Stimulated activated CD8-positive, alpha-beta memory T cell treated with anti-CD3 and anti-CD28 coated beads, Interleukin-4, amount 100 ng/mL, for 24 hours (primary cell): ENCODE data around the gene TMEM100.

Experiments used
- DNase-seq: peaks from one replicate; pipeline ENCODE4 v3.0.0-alpha.2; 2020; ENCODE audit warnings: low read depth

TMEM100 gene

DNA sequence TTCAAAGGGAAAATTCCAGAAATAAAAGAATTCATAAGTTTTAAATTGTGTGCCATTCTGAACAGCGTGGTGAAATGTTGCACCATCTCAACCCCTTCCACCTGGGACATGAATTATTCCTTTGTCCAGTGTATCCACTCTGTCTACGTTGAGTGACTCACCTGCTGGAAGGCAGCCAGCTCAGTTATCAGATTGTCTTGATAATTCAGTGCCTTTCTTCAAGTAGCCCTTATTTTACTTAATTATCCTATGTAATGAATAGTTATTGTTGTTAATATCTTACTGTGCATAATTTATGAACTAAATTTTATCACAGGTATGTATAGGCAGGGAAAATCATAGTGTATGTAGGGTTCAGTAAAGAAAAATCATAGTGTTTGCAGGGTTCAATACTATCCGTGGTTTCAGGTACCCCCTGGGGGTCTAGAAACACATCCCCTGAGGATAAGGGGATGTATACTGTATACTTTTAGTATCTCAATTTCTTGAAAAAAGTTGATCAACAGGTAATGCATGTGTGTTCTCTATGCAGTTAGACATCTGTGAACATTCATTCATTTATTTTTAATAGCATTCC is 20.5 kb upstream of the TMEM100 start:
- no peak for DNase-seq

DNA sequence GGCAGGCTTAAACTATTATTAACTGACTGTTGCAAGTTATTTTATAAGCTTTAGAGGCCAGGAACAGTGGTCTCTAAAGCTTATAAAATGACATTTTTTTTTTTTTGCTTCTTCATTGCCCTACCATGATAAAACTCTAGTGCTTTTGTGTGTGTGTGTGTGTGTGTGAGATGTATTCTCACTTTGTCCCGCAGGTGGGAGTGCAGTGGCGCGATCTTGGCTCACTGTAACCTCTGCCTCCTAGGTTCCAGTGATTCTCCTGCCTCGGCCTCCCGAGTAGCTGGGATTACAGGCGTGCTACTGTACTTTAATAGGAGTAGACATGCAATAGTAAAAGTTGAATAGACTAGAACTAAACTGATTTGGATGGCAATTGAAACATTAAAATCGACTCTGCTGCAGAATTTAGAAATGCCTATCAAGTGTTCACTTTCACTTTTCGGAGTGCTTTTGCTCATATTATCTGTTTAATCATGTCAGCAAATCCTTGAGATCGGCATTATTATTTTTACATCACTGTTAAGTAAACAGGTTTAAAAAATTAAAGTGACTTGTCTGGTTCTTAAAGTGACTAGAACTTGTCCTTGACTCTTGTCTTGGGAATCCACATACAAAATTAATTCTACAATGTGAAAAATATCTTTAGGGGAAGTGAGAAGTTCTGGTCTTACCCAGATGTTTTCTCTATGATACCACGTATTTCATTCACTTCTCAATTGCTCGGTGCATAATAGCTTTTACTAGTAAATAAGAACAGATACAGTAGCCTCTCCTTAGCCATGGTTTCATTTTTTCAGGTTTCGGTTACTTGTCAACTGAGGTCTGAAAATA is 19.8 kb upstream of the TMEM100 start:
- no peak for DNase-seq

DNA sequence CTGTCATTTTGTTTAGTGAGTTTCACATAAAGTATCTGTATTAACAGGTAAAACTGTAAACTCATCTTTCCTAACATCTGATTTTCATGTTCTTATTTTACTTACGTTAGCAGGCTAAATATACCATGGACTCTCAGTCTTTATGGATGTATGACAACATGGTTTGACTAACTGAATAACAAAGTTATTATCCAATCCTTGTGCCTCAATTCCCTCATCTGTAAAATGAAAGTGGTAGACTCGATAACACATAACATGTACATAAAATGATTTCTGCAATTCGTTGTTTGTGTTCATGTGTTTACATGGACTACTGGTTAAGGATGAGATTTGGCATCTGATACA is 18.7 kb upstream of the TMEM100 start:
- no peak for DNase-seq

DNA sequence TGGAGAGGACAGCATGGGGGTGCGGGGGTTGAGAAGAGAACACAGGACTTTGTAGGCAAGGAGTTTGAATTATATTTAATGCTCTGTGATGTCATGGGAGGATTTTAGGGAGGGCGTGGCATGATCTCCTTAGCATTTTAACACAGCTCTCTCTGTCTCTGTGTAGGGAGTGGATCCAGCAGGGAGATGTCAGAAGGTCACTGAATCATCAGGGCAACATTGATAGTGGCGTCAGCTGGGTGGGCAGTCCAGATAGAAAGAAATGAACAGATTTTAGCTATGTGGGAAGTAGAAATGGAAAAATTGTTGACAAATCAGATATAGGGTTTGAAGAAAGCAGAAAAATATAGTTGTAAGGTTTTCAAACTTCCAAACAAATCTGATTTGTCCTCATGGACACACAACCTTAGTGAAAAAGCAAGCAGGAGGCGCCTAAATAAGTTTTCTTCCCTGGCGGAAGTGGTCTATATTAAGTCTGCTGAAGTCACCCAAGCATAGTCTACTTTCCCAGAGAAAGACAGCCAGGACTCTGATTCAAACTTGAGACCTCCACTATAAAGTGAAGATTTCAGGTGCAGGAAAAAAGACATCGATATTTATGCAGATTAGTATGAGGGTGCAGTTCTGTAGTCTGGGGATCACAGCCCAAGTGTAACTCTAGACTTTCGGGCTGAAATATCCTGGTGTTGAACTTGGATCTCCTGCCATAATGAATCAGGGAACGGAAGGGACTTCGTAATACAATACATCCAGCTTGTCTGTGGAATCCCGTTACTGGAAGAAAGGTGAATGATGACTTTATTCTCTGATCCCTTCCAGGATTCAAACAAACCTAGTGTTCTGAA is 18.1 kb upstream of the TMEM100 start:
- no peak for DNase-seq

DNA sequence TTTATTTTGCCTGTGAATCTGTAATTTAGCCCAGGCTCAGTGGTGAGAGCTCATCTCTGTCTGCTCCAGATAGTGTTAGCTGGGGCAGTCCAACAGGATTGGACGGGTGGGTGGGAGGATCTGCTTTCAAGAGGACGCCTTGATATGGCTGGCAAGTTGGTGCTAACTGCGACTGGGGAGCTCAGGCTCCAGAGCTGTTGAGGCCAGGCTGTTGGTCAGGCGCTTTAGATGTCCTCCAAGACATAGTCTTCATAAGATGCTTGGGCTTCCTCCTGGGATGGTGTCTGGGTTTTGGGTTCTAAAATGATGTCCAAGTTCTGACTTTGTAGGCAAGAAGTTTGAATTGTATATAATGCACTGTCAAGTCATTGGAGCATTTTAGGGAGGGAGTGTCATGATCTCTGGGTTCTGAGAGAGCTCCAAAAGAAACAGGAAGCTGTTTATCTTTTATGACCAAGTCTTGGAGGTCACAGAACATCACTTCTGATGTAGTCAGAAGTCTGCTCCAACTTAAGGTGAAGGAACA is 15.4 kb upstream of the TMEM100 start:
- no peak for DNase-seq

DNA sequence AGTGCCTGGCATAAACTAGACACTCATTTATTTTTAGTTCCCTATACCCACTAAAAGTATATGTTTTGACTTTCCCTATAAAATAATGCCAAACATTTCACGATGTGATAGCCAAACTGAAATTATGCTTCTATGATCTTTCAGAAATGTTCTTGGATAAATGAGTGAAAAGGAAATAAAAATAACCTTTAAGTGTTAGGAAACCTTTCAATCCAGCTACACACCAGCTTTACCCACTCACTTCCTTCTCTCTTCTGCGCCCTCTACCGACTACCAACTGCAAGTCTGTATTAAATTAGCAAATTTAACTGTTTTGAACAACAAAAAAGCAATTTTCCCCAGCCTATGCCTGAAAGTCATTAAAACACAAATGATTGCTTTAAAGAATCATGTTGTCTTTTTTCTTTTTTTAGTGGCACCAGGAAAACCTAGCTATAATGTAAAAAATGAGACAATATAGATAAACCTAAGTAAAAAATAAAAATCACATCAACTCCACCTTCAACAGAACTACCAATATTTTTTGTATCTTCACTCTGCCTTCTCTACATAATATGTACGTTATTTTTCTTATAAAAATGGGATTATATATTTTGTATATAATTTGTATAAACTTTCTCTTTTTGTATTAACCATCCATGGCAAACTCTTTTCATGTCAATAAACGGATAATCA is 13.2 kb upstream of the TMEM100 start:
- DNase-seq: no peak

DNA sequence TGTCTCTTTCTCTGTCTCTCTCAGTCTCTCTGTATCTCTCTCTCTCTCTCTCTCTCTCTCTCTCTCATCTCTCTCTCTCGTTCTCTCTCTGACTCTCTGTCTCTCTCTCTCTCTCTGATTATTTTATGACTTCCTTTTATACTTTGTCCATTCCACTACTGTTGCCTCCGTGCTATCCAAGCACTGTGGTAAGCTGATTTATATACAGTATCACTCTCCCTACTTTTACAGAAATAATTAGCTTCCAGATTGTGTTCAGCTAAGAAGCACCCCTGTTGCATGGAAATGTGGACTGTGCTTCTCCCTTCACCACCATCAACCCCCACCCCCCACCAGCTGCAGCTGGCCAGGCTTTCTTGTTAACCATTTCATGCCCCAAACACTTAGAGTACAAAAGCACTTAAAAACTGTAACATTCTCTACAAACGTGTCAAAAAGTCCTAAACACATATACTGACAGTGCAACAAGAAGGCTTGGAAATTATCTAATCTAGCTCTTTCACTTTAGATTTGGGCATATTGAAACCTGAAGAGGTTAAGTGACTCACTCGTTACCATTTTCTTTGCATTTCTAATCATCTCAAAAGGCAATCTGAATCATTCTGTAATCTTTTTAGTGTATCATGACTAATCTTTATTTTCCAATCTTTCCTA is 11.6 kb upstream of the TMEM100 start:
- DNase-seq: no peak

DNA sequence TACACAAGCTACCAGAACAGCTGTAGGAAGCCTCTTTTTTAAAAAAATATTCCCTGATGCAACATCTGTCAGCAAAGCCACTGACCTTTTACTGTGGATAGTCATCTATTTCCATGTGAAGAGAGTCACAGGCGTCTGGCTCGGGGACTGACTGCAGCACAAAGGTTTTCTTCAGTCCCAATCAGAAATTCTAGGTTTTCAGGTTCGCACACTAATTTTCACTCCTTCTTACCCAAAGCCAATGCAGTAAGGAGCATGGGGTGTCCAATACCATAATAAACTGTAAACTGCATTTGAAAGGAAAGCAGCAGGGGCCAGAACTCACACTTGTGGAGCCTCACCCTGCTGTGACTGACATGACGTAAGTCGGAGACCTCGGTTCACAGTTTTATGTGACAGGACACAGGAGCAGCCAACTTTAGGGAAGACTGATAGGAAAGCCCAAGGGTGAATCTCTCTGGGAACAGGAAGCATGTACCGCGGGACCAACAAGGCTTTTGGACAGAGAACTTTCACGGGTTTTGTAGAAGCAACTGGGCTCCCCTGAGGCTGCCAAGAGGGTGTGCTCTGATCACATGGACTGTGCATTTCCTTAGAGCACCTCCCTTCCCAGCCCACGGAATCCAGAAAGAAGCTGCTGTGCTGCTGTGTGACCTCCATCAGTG is 9.1 kb upstream of the TMEM100 start:
- no peak for DNase-seq

DNA sequence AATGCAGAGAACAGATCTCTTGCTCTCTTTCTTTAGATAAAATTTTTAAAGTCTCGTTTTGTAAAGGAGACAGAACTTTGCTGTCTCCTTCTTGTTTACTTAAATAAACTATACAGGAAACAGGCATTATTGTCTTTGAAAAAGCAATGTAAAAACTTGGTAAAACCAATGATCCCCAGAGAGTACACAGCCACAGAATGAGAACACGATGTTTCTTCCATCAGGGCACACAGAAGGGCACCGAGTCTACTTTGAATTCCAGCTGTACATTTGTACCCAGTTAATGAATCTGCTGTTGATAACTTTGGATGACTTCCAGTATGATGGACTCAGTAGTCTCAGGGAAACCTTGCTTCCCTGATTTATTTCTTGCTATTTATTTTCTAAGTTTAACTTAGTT is 8.1 kb upstream of the TMEM100 start:
- DNase-seq: no peak

DNA sequence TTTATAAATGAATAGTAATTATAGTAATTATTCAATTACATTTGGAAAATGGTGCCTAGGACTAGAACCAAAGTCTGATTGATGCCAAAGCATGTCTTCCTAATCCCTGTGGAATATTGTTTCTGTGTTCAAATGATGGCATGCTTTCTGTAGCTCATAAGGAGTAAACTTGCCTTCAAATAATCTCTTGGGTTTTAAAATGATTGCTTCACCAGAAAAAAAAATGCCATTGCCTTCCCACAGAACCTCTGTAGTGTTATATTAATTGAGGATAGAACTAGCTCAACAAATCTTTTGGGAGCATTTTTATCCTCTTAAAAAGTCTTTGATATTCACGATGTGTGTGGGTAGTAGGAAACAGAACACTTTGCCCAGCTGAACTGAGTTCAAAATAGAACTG is 7.7 kb upstream of the TMEM100 start:
- no peak for DNase-seq

DNA sequence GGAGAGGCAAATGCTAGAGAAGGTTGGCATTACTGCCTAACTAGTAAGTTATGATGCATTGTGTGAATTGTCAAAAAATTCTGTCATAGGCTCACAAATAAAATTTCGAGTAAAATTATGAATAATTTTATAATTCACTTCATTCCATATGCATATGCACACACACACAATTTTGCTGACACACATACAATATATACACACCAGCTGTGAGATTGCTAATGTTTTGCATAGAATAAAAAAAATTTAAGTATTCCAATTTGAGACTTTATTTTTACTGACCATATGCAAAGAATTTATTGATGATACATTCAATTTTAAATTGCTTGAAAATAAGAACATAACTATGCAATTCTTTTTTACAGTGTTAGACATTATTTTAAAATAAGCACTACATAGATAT is 6.8 kb upstream of the TMEM100 start:
- DNase-seq: no peak

DNA sequence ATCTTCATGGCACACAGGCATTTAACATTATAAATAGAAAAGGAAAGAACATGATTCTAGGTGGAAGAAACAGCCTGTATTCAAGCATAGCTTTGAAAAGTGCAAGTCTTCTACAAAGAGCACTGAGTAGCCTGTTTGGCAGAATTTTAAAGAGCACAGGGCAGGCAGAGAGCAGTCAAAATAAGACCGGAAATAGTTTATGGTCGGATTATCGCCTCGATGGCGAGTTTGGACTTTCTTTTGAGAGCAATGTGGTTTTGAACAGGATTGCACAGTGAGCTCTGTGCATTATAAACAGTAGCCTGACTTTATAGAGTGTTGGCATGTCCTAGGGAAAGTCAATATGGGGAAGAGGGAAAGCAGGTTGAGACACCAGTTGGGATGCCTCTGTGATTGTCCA is 6.2 kb upstream of the TMEM100 start:
- DNase-seq: no peak

DNA sequence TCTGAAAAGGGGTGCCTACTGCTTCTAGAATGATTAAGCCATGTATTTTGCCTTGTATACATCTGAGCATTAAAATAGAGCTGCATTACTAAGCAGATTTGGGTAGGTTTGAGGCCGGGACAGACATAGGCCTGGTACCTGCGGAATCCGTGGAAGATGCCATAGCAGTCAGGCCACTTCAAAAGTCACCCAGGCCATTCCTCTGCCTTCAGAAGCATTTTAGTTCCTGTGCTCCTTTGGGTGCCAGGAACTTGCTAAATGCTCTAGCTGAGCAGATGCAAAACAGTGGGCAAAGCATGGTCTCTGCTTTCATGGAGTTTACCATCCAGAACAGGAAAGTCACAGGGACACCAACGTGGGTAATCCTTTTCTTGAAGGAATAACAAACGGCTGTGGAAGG is 5.7 kb upstream of the TMEM100 start:
- no peak for DNase-seq

DNA sequence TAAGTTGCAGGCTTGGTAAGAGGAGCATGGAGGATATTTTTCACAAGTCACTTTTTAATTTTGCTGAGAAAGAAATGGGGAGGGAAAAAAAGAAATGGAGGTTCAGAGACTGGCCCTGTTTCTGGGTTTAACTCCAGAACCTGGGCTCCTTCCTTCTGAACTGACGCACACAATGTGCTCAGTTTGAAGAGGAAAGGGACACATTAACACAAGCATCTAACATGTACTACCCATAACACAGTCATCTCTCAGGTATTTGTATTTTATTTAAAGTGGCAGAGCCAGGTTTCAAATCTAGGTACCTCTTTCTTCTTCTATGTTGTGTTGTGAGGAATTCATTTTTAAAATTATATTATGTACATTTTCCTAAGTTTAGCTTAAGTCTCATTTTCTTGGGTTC is 5.3 kb upstream of the TMEM100 start:
- no peak for DNase-seq

DNA sequence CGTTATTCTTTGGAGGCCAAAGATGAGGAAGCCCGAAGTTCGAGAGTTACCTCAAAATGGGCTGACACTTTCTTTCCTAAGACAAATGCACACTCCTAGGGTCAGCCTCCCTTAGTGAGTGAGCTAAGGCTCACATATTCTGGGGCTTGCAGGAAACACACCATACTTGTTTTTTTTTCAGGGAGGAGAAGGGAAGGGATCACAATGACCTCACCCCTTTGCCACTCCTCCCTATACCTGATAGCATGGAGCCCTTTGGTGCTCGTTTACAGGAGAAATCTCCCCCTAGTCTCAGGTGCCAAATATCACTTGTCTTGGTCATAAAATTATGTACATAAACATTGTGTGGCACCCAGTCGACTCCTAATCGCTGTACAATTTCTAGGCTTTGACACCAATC is 4.6 kb upstream of the TMEM100 start:
- no peak for DNase-seq

DNA sequence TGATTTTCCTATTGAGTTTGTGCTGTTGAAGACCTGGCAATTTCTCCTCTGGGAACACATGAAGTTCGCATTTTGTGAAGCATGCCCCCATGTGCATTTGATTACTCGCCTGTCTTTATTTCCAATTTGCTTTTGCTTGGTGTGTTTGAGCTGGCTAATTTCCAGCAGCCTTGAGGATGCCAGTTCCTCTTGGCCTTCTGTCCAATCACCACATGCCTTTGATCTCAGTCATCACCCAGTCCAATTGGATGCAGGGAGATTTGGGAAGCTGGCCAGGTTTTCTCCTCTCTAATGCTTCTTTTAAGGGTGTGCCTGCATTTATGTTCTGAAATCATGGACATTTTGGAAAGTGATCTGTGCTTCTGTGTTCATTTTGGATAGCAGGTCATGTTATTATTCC is 3.8 kb upstream of the TMEM100 start:
- DNase-seq: no peak

DNA sequence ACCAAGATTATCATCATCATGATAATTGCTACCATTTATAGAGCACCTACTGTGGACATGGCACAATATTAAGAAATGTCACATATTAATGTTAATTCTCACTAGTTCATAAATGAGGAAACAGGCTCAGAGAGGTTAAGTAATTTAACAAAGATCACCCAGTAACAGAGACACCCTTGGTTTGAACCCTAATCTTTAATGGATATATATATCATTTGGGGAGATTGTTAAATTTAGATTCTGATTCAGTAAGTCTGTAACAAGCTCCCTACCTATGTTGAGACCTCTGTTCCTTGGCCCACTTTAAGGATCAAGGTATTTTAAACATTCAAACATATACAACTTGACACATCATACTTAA is 804 bp upstream of the TMEM100 start:
- DNase-seq: no peak

DNA sequence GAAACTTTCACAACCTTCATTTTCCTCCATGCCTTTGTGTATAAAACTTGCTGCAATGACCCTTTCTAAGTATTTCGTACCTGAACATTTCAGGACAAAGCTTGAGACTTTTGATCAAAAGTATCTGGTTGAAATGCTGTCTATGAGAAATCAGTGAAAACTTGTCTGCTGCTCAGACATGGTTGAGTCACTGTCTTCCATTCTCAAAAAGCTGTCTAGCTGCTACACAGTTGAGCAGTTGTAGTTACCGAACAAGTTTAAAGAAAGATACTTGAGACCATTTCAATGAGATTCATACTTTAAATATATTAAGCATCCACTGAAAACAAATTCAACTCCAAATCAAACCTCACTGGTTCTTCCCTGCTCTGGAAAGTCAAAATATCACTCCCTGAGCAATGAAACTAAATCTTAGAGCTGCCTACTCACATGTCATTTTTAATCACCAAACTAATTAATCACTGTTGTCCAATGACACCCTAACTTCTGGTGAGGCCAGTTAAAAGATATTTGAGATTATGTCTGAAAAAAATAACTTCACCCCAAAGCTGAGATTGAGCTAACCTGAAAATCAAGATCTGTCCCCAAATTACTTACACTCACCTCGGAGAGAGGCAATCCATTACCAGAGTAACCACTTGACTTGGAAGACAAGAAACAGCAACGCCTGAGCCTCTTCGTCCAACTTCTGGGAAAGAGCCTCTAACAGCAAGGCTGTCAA is 488 bp downstream of the TMEM100 start:
- DNase-seq: no peak

DNA sequence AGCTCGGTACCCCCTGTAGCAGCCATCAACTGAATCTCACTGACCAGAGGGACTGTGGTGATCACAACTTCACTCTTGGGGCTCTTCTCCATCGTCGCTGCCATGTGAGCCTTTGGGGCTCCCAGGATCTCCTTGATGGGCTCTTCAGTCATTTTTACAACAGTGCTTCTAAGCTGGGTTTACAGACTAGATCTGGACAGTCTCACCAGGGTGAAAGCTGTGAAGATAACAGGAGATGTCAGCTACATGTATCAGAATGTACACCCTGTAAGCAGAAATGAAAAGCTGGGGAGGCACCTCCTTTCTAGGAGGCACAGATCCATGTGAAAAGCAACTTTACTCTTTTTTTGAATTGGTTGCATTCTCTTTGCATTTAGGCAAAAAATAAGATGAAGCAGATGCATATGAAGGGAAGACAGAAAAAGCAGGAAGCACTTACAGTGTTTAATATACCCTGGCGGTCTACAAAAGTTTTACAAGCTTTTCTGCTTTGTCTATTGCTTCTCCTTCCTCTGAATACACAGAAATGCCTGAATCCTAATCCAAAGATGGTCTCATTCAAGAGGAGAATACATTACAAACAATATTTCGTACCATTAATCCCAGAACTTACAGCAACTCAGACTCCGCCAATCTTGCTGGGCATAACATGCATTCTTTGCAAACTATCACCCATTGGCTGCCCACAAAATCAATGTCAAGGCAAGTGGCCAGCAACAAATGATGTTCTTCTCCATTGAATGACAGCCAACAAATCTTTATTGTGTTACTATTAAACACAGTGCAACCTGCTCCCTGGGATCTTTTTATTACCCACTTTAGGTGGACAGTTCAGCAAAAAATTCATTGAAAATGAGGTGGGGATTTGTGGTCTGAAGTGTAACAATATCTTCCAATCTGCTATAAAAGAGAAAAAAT is 1.5 kb downstream of the TMEM100 start:
- no peak for DNase-seq
